Gastroesophageal sphincter (tissue), 4 donors: Measurements from ENCODE around the gene THSD4. TPM values are rescaled to one million over a fixed set of nuclear protein-coding genes. Genes with fewer than 3 reads are reported as not detected.

Experiments used
- ATAC-seq: fragments of 150-250 bp; one replicate; pipeline ENCODE4 v1.9.1; 2016; ENCODE audit warnings: mild to moderate bottlenecking, moderate library complexity
- H3K27ac ChIP-seq, 4 donors: fragments of 200-600 bp; sonication (generic) in 3 of 4; 1 replicate in 3 of 4; 2 replicates in 1 of 4; pipeline ENCODE4 v1.5.1; 2016 to 2019
- H3K27me3 ChIP-seq: fragments of 200-600 bp; sonication (generic); one replicate; pipeline ENCODE4 v1.5.1; 2019
- H3K36me3 ChIP-seq, 2 donors: fragments of 200-600 bp; sonication (generic); one replicate each; pipeline ENCODE4 v1.5.1; 2019; ENCODE audit warnings: control low read depth in 1 of 2
- H3K4me1 ChIP-seq, 3 donors: fragments of 200-600 bp; sonication (generic); 1 replicate in 2 of 3; 2 replicates in 1 of 3; pipeline ENCODE4 v1.5.1; 2016 to 2019; ENCODE audit warnings: control low read depth in 2 of 3
- H3K4me3 ChIP-seq, 2 donors: fragments of 200-600 bp; sonication (generic); one replicate each; pipeline ENCODE4 v1.5.1; 2019; ENCODE audit warnings: mild to moderate bottlenecking in 1 of 2, moderate library complexity in 1 of 2
- H3K9me3 ChIP-seq, 3 donors: fragments of 200-600 bp; sonication (generic); one replicate each; pipeline ENCODE4 v1.5.1; 2017 to 2019; ENCODE audit warnings: control low read depth in 2 of 3
- EP300 ChIP-seq: sonication (generic); formaldehyde crosslinking; IDR thresholded peaks from one replicate; pipeline ENCODE4 v1.6.1; 2017; ENCODE audit warnings: antibody characterized with exemption, mild to moderate bottlenecking
- POLR2A ChIP-seq, 2 donors: fragments of 450-650 bp; IDR thresholded peaks; one replicate each; pipeline ENCODE4 v1.6.1; 2017; ENCODE audit warnings: antibody characterized with exemption in 2 of 2, mild to moderate bottlenecking in 2 of 2, moderate library complexity in 1 of 2
- POLR2AphosphoS5 ChIP-seq: sonication (generic); formaldehyde crosslinking; IDR thresholded peaks from one replicate; pipeline ENCODE4 v1.6.1; 2017; ENCODE audit warnings: antibody characterized with exemption
- WGBS, 2 donors: methylation state at CpG; one replicate each; pipeline ENCODE4 v1.1.5; 2018; ENCODE audit warnings: low coverage in 1 of 2; 5-methylcytosine and 5-hydroxymethylcytosine counted together
- total RNA-seq, 4 donors: library from RNA; depleted of rRNA; stranded (reverse); fragments of >200 nt; gene quantifications; one replicate each; pipeline ENCODE4 v1.1.0, GENCODE V29; 2016
- TF ChIP-seq, protein P1 (sequence below), 4 experiments: fragments of 200-600 bp in 2 of 4; fragments of 450-650 bp in 2 of 4; sonication (generic) in 1 of 4; IDR thresholded peaks; one replicate each; pipeline ENCODE4 v1.5.1; 2017 to 2019; ENCODE audit warnings: antibody characterized with exemption in 4 of 4, mild to moderate bottlenecking in 2 of 4, moderate library complexity in 2 of 4

The THSD4 gene
- total RNA-seq, 4 donors from 2014 or later: 4.6 to 28.5 (median 17.6) TPM

- no peaks in the 10 kb centered on the region for H3K27me3 ChIP-seq
- no peak for ATAC-seq
- peaks cover 3 to 30% (median 16%) of the 10 kb centered on the region in 3 donors for H3K4me1 ChIP-seq
- H3K27ac ChIP-seq: no peak overlapping the region
- H3K4me3 ChIP-seq: no peak overlapping the region
- 93 to 100% methylated on average over 2 of the region's 2 CpGs for WGBS, 2 donors
- H3K9me3 ChIP-seq: no peaks in the 10 kb centered on the region
- H3K36me3 ChIP-seq: no peaks in the 10 kb centered on the region
- no peak for TF ChIP-seq EP300
- TF ChIP-seq POLR2AphosphoS5: no peak
- TF ChIP-seq, protein P1, sequence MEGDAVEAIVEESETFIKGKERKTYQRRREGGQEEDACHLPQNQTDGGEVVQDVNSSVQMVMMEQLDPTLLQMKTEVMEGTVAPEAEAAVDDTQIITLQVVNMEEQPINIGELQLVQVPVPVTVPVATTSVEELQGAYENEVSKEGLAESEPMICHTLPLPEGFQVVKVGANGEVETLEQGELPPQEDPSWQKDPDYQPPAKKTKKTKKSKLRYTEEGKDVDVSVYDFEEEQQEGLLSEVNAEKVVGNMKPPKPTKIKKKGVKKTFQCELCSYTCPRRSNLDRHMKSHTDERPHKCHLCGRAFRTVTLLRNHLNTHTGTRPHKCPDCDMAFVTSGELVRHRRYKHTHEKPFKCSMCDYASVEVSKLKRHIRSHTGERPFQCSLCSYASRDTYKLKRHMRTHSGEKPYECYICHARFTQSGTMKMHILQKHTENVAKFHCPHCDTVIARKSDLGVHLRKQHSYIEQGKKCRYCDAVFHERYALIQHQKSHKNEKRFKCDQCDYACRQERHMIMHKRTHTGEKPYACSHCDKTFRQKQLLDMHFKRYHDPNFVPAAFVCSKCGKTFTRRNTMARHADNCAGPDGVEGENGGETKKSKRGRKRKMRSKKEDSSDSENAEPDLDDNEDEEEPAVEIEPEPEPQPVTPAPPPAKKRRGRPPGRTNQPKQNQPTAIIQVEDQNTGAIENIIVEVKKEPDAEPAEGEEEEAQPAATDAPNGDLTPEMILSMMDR (IDR thresholded peaks at IDR 0.05): no peak
- TF ChIP-seq POLR2A (IDR thresholded peaks at IDR 0.05): no peak
Measured at GRCh38 chr15:71643918-71644317, 528.6 kb downstream of the THSD4 start.

DNA sequence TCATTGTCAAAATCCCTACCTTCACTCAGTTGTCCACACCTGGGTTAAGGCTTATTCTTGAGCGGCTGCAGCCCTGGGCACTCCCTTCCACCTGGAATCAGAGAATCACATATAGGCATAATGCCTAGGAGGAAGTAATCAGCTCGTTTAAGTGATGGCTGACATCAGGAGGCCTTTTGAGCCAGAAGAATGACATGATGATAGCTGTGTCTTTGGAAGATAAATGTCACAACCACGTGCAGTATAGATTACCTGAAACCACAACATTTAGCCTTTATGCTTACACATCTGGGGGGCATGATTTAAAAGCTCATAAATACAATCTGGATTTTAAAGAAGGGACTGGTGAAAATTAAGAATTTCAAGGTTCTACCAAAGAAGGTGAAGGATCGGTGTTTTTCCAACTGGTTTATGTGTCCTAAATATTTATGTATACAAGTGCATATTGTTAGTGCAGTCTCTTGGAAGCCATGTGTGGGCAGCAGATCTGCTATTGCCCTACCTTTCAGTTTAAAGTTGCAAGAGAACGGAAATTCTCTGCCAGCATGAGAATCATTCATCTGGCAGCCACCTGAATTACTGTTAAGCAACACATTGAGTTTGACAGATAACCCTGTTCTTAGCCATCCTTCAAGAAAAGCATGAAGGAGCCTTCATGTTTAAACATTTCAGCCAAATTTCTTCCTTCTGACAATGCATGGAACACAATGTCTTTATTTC lies 531.7 kb downstream of the THSD4 start:
- Histone ChIP-seq H3K4me3 (no peak overlapping the region), H3K9me3 (no peaks in the 10 kb centered on the region), H3K4me1 (peaks cover 3 to 49% (median 18%) of the 10 kb centered on the region in 3 donors), H3K36me3 (no peaks in the 10 kb centered on the region), H3K27ac (peak overlapping the region; percentile 71 to 80 (median 76)), H3K27me3 (no peaks in the 10 kb centered on the region)
- ATAC-seq: no peak
- WGBS, 2 donors: 43 to 60% methylated on average over 4 to 5 of the region's 5 CpGs
- TF ChIP-seq EP300: no peak
- peak; percentile 68 for TF ChIP-seq POLR2AphosphoS5

DNA sequence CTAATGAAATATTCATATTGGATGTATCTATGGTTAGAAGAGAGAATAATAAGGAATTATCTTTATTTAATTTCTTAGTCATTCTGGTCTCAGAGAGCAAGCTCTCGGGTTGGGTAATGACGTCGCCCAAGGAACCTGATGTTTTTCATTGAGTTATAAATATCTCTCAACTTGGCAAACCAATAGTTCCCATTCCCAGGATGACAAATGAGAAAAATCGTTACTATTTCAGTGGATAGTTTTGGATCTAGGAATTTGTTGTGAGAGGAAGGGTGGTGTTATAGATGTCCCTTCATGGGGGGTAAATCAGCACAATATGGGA lies 532.2 kb downstream of the THSD4 start:
- Histone ChIP-seq H3K36me3 (no peaks in the 10 kb centered on the region), H3K4me3 (no peak overlapping the region), H3K9me3 (no peaks in the 10 kb centered on the region), H3K27ac (peak overlapping the region; percentile 75 to 98 (median 79)), H3K4me1 (peaks cover 3 to 53% (median 18%) of the 10 kb centered on the region in 3 donors), H3K27me3 (no peaks in the 10 kb centered on the region)
- 25% methylated on average over 4 of the region's 4 CpGs; no CpG with 5 or more reads in 1 of the 2 donors for WGBS, 2 donors
- ATAC-seq: peak; percentile 86
- TF ChIP-seq POLR2A (IDR thresholded peaks at IDR 0.05): no peak
- no peak for TF ChIP-seq EP300
- TF ChIP-seq, protein P1 (IDR thresholded peaks at IDR 0.05): no peak
- TF ChIP-seq POLR2AphosphoS5: peak; percentile 0

DNA sequence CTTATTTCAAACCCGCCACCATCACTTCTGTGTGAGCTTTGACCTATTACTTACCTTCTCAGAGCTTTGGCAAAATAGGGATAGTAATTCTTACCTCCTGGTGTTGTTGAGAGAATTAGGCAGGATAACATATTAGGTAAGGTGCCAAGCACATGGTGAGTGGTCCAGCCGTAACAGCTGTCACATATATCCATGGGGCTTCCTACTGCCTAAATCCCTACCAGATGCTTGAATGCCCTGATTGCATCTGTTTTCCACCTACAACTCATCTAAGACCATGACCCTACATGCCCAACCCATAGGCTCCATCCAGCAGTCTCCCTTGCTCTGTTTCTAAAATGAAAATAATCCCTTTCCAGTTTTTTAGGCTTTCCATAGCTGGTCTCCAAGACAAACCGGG lies 532.8 kb downstream of the THSD4 start:
- Histone ChIP-seq H3K27ac (peak overlapping the region; percentile 75 to 98 (median 79)), H3K9me3 (no peaks in the 10 kb centered on the region), H3K4me3 (no peak overlapping the region), H3K4me1 (peaks cover 3 to 53% (median 18%) of the 10 kb centered on the region in 3 donors), H3K27me3 (no peaks in the 10 kb centered on the region), H3K36me3 (no peaks in the 10 kb centered on the region)
- TF ChIP-seq, protein P1 (IDR thresholded peaks at IDR 0.05): no peak
- no peak for TF ChIP-seq POLR2AphosphoS5
- no peak for TF ChIP-seq EP300
- TF ChIP-seq POLR2A (IDR thresholded peaks at IDR 0.05): no peak
- no peak for ATAC-seq
- WGBS, 2 donors: 76 to 79% methylated on average over 3 of the region's 3 CpGs

DNA sequence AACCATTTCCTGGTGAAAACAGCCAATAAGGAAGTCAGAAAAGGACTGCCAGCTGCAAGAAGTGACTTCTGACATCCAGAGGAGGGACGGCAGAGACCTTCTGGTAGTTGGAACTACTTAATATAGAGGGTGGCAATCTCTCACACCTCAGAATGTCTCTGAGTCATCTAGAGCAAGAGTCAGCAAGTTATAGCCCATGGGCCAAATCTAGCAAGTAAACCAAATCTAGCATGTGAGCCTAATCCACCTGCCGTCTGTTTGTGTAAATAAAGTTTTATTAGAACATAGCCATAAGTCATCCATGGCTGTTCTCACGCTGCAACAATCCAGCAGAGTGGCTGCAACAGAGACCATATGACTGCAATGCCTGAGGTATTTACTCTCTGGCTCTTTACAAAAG lies 534.6 kb downstream of the THSD4 start:
- H3K27me3 ChIP-seq: no peaks in the 10 kb centered on the region
- no peak for TF ChIP-seq POLR2AphosphoS5
- no peak for TF ChIP-seq POLR2A (IDR thresholded peaks at IDR 0.05)
- no peak for TF ChIP-seq EP300
- TF ChIP-seq, protein P1 (IDR thresholded peaks at IDR 0.05): no peak
- no peak for ATAC-seq
- no peak overlapping the region for H3K27ac ChIP-seq
- no peak overlapping the region for H3K4me3 ChIP-seq
- no peaks in the 10 kb centered on the region for H3K36me3 ChIP-seq
- whole genome bisulfite sequencing, 2 donors: 80 to 83% methylated on average over 1 to 2 of the region's 3 CpGs
- H3K4me1 ChIP-seq: peaks cover 3 to 53% (median 18%) of the 10 kb centered on the region in 3 donors
- no peaks in the 10 kb centered on the region for H3K9me3 ChIP-seq
